ENCODE measurements around the gene TIRAP. TPM values are rescaled to one million over a fixed set of nuclear protein-coding genes. Genes with fewer than 3 reads are reported as not detected.

The TIRAP gene
- total and polyA plus RNA-seq, 2 of the 8 experiments (the other 6 are each of a cell fraction or from before 2014, with no cell fraction given) = 5.3 TPM

GRCh38 chr11:126329644-126330211 lies 46.8 kb downstream of the TIRAP start:
- POLR2A ChIA-PET (ENCODE audit: partially characterized antibody) = interaction anchor here (1.0 to 1.7 kb wide), 4 partner anchors 12 to 49 kb away, joined by 3 read pairs; no protein-coding TSS in a partner anchor
- 92% methylated on average over 11 of the region's 11 CpGs; no CpG with 5 or more reads in 1 of the 2 experiments for WGBS, 2 experiments (ENCODE audit: extremely low coverage in 1 of 2, insufficient coverage in 1 of 2, insufficient read length in 1 of 2, insufficient replicate concordance in 2 of 2, low coverage in 1 of 2, low lambda C conversion rate in 2 of 2, missing lambda C conversion rate in 1 of 2)

More at GRCh38 chr11:126329644-126330211, 46.8 kb downstream of the TIRAP start:
- Histone ChIP-seq H2BK12ac (ENCODE audit: low read depth, low read length) (no peak overlapping the region), H3K79me2 (ENCODE audit: control insufficient read depth in 1 of 2, insufficient read depth in 2 of 2, low read length in 2 of 2) (no peaks in the 10 kb centered on the region), H2BK20ac (ENCODE audit: low read length) (no peak overlapping the region), H3K9me3 (ENCODE audit: insufficient read depth in 2 of 2, low read depth in 1 of 2, low read length in 1 of 2) (no peaks in the 10 kb centered on the region), H3K27ac (ENCODE audit: low read depth, low read length) (no peak overlapping the region), H3K14ac (ENCODE audit: insufficient read length) (no peak overlapping the region), H3K4me3 (ENCODE audit: extremely low read depth in 1 of 4, insufficient read depth in 2 of 4, low read depth in 3 of 4, low read length in 4 of 4) (no peak overlapping the region), H3K23me2 (ENCODE audit: low read depth, low read length) (no peaks in the 10 kb centered on the region), H3K79me1 (ENCODE audit: low read depth, low read length) (peaks cover 2% of the 10 kb centered on the region; the same call in 1 of the 2 replicates), H4K20me1 (replicated peaks in 1 of 2; ENCODE audit: control insufficient read depth in 1 of 2, insufficient read depth in 2 of 2, low read length in 2 of 2) (peaks cover 0 to 6% of the 10 kb centered on the region in 2 experiments), H2AK5ac (ENCODE audit: low read depth, low read length) (no peak overlapping the region), H2AFZ (ENCODE audit: low read length) (no peak overlapping the region), H3K27me3 (replicated peaks in 1 of 4; ENCODE audit: control insufficient read depth in 3 of 4, extremely low read depth in 1 of 4, insufficient read depth in 3 of 4, low read length in 3 of 4) (no peaks in the 10 kb centered on the region), H4K5ac (ENCODE audit: insufficient read length, low read depth, low read length) (no peak overlapping the region), H2BK120ac (replicated peaks; ENCODE audit: low read depth, low read length) (no peak overlapping the region), H3K36me3 (ENCODE audit: control insufficient read depth in 2 of 4, insufficient read depth in 4 of 4, low read length in 3 of 4) (peaks cover 0 to 4% (median under 1%) of the 10 kb centered on the region in 4 experiments; a peak in 4 of 8 replicates), H4K8ac (ENCODE audit: extremely low read depth, insufficient read depth, low read length) (no peak overlapping the region), H3K4me2 (ENCODE audit: insufficient read depth in 1 of 2, low read depth in 2 of 2, low read length in 2 of 2) (no peak overlapping the region), H3K9ac (replicated peaks in 1 of 4; ENCODE audit: extremely low read depth in 1 of 4, low read depth in 3 of 4, low read length in 3 of 4) (peak overlapping the region in 1 of 4 experiments; percentile 18; a peak in 1 of 7 replicates), H2BK15ac (ENCODE audit: low read length) (no peak overlapping the region), H3K4me1 (replicated peaks in 1 of 4; ENCODE audit: control insufficient read depth in 3 of 4, insufficient read depth in 4 of 4, low read length in 3 of 4) (peaks cover 0 to 2% (median 0%) of the 10 kb centered on the region in 4 experiments; a peak in 2 of 7 replicates), H4K91ac (replicated peaks; ENCODE audit: insufficient read length, low read length) (no peak overlapping the region), H3K18ac (ENCODE audit: extremely low read depth, low read length) (no peak overlapping the region), H3K4ac (replicated peaks; ENCODE audit: insufficient read length, low read depth, low read length) (no peak overlapping the region), H3K56ac (replicated peaks; ENCODE audit: insufficient read length, low read depth, low read length) (no peak overlapping the region), H3K23ac (ENCODE audit: insufficient read length) (no peak overlapping the region), H2BK5ac (ENCODE audit: low read depth, low read length) (no peak overlapping the region)
- CTCF ChIA-PET (ENCODE audit: partially characterized antibody) = interaction anchor here (0.6 to 2.0 kb wide), 6 partner anchors 10 to 92 kb away, joined by 3 to 9 read pairs (median 4); no protein-coding TSS in a partner anchor
- no peak for TF ChIP-seq TEAD4 (IDR thresholded peaks at IDR 0.05; ENCODE audit: low read depth, low read length)
- TF ChIP-seq POLR2A (IDR thresholded peaks at IDR 0.05; ENCODE audit: control extremely low read depth in 1 of 2, low read depth in 2 of 2, low read length in 2 of 2) = no peak
- no peak for TF ChIP-seq BACH1 (IDR thresholded peaks at IDR 0.05; ENCODE audit: low read length)
- TF ChIP-seq CBX5 (IDR thresholded peaks at IDR 0.05; ENCODE audit: low read depth, low read length) = no peak
- no peak for TF ChIP-seq GTF2F1 (IDR thresholded peaks at IDR 0.05; ENCODE audit: borderline replicate concordance, low read depth, low read length)
- TF ChIP-seq BCL11A (IDR thresholded peaks at IDR 0.05; ENCODE audit: low read depth in 2 of 2, low read length in 2 of 2) = no peak
- no peak for DNase-seq (ENCODE audit: low read depth in 1 of 2, low spot score in 2 of 2)
- no peak for FAIRE-seq

Data from H1 (cell line).